GM18519 (cell line): ENCODE results near the gene SLC23A1.
"Not testable (repeated sequence)": the region's sequence is repeated elsewhere in the genome, so short reads cannot be mapped to it uniquely, and the experiment has no call there.

Experiments
- ATAC-seq: cut with Tn5 transposase; IDR thresholded peaks from one replicate; pipeline ENCODE4 v1.9.1; 2021; ENCODE audit warnings: mild to moderate bottlenecking, moderate library complexity; ENCODE audit not compliant: unreplicated experiment, low FRiP score

SLC23A1 gene

GRCh38 chr5:139374909-139375308 is 8.2 kb downstream of the SLC23A1 start:
- no peak for ATAC-seq

- no peak for ATAC-seq
These were observed 11.3 kb downstream of the SLC23A1 start for GRCh38 chr5:139371482-139372435.

GRCh38 chr5:139369181-139369580 is 13.9 kb downstream of the SLC23A1 start:
- ATAC-seq = no peak

GRCh38 chr5:139368613-139369012 is 14.5 kb downstream of the SLC23A1 start:
- ATAC-seq = no peak

- no peak for ATAC-seq
These were observed 18.6 kb downstream of the SLC23A1 start for GRCh38 chr5:139364466-139364865.

GRCh38 chr5:139363937-139364336 is 19.2 kb downstream of the SLC23A1 start:
- no peak for ATAC-seq

GRCh38 chr5:139361835-139362429 is 21.2 kb downstream of the SLC23A1 start:
- no peak for ATAC-seq

- no peak for ATAC-seq
These were observed 22.7 kb downstream of the SLC23A1 start for GRCh38 chr5:139360384-139360783.

- ATAC-seq = no peak
These were observed 25.0 kb downstream of the SLC23A1 start for GRCh38 chr5:139358064-139358463.

GRCh38 chr5:139355900-139356299 is 27.2 kb downstream of the SLC23A1 start:
- not testable (repeated sequence) for ATAC-seq

- ATAC-seq = no peak
These were observed 28.9 kb downstream of the SLC23A1 start for GRCh38 chr5:139354186-139354585.

- ATAC-seq = not testable (repeated sequence)
These were observed 35.2 kb downstream of the SLC23A1 start for GRCh38 chr5:139347863-139348262.

- ATAC-seq = not testable (repeated sequence)
These were observed 37.7 kb downstream of the SLC23A1 start for GRCh38 chr5:139345442-139345841.

- ATAC-seq = no peak
These were observed 38.9 kb downstream of the SLC23A1 start for GRCh38 chr5:139344177-139344576.

GRCh38 chr5:139343476-139343875 is 39.6 kb downstream of the SLC23A1 start:
- ATAC-seq = no peak

- ATAC-seq = no peak
These were observed 40.7 kb downstream of the SLC23A1 start for GRCh38 chr5:139342423-139342723.

- ATAC-seq = peak; percentile 87
These were observed 41.2 kb downstream of the SLC23A1 start, which contains the start of gene PAIP2 for GRCh38 chr5:139341689-139342422. Gene PAIP2 (plus strand): TSS chr5:139341854. CDS start chr5:139363785, 21,931 bp downstream.

GRCh38 chr5:139341187-139341688 is 41.9 kb downstream of the SLC23A1 start:
- ATAC-seq = no peak

- no peak for ATAC-seq
These were observed 43.0 kb downstream of the SLC23A1 start for GRCh38 chr5:139340051-139340450.

GRCh38 chr5:139335811-139336210 is 47.3 kb downstream of the SLC23A1 start:
- no peak for ATAC-seq
